NB4 (cell line): ENCODE data around the gene HARS2.
"Not testable (repeated sequence)": the region's sequence is repeated elsewhere in the genome, so short reads cannot be mapped to it uniquely, and the experiment has no call there.

ENCODE experiments used
- POLR2A ChIP-seq: IDR thresholded peaks from 2 replicates; pipeline ENCODE4 v1.6.1; 2011; ENCODE audit warnings: mild to moderate bottlenecking; ENCODE audit not compliant: insufficient read length; ENCODE audit errors: extremely low read depth
- TF ChIP-seq, protein P1 (sequence below): IDR thresholded peaks from one replicate; pipeline ENCODE4 v1.5.1; 2012; ENCODE audit warnings: low read depth, low read length

DNA sequence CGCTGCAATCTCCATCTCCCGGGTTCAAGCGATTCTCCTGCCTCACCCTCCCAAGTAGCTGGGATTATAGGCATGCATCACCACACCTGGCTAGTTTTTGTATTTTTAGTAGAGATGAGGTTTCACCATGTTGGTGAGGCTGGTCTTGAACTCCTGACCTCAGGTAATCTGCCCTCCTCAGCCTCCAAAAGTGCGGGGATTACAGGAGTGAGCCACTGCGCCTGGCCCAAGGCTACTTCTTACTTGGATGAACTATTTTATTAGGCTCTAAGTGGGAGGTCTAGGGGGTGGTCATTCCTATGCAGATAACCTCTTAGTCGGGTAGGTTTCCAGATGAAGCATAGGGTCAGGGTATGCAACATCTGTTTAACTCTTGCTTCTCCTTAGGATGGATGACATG, 30.9 kb upstream of the HARS2 start:
- TF ChIP-seq, protein P1, sequence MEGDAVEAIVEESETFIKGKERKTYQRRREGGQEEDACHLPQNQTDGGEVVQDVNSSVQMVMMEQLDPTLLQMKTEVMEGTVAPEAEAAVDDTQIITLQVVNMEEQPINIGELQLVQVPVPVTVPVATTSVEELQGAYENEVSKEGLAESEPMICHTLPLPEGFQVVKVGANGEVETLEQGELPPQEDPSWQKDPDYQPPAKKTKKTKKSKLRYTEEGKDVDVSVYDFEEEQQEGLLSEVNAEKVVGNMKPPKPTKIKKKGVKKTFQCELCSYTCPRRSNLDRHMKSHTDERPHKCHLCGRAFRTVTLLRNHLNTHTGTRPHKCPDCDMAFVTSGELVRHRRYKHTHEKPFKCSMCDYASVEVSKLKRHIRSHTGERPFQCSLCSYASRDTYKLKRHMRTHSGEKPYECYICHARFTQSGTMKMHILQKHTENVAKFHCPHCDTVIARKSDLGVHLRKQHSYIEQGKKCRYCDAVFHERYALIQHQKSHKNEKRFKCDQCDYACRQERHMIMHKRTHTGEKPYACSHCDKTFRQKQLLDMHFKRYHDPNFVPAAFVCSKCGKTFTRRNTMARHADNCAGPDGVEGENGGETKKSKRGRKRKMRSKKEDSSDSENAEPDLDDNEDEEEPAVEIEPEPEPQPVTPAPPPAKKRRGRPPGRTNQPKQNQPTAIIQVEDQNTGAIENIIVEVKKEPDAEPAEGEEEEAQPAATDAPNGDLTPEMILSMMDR: not testable (repeated sequence)
- TF ChIP-seq POLR2A: not testable (repeated sequence)
